Amniotic stem cell (primary cell): Measurements from ENCODE around the gene FAM81B.
"Not testable (repeated sequence)": the region's sequence is repeated elsewhere in the genome, so short reads cannot be mapped to it uniquely, and the experiment has no call there.

Experiments
- DNase-seq: peaks from one replicate; lab custom pipeline; 2025; lab: John Stamatoyannopoulos, UW

Gene FAM81B

GRCh38 chr5:95390812-95391492 lies at the start of gene FAM81B:
FAM81B (plus strand) TSS chr5:95391366; CDS start chr5:95391390, 24 bp downstream.
- DNase-seq = no peak

- DNase-seq = not testable (repeated sequence)
These were observed 49.7 kb upstream of the FAM81B start for GRCh38 chr5:95341444-95341843.

- DNase-seq = no peak
These were observed 43.6 kb upstream of the FAM81B start for GRCh38 chr5:95347506-95348120.

- DNase-seq = no peak
These were observed 40.5 kb upstream of the FAM81B start for GRCh38 chr5:95350631-95351030.

GRCh38 chr5:95352691-95353090 lies 38.5 kb upstream of the FAM81B start:
- DNase-seq = no peak

- no peak for DNase-seq
These were observed 32.8 kb upstream of the FAM81B start for GRCh38 chr5:95358320-95358719.

GRCh38 chr5:95358848-95359247 lies 32.3 kb upstream of the FAM81B start:
- no peak for DNase-seq

- not testable (repeated sequence) for DNase-seq
These were observed 30.5 kb upstream of the FAM81B start for GRCh38 chr5:95360667-95361066.

- no peak for DNase-seq
These were observed 25.7 kb upstream of the FAM81B start for GRCh38 chr5:95365302-95366095.

- no peak for DNase-seq
These were observed 21.4 kb upstream of the FAM81B start for GRCh38 chr5:95369782-95370181.

- no peak for DNase-seq
These were observed 17.1 kb upstream of the FAM81B start for GRCh38 chr5:95374061-95374460.

GRCh38 chr5:95375591-95375990 lies 15.6 kb upstream of the FAM81B start:
- DNase-seq = no peak

- no peak for DNase-seq
These were observed 12.0 kb upstream of the FAM81B start for GRCh38 chr5:95379133-95379532.

GRCh38 chr5:95380103-95380628 lies 11.0 kb upstream of the FAM81B start:
- no peak for DNase-seq

GRCh38 chr5:95382801-95383200 lies 8.4 kb upstream of the FAM81B start:
- no peak for DNase-seq

- no peak for DNase-seq
These were observed 6.5 kb upstream of the FAM81B start for GRCh38 chr5:95384485-95385213.

GRCh38 chr5:95385334-95385733 lies 5.8 kb upstream of the FAM81B start:
- no peak for DNase-seq

- not testable (repeated sequence) for DNase-seq
These were observed 799 bp downstream of the FAM81B start for GRCh38 chr5:95391965-95392364.

- no peak for DNase-seq
These were observed 1.5 kb downstream of the FAM81B start for GRCh38 chr5:95392593-95393182.

GRCh38 chr5:95393279-95393678 lies 2.1 kb downstream of the FAM81B start:
- no peak for DNase-seq

- no peak for DNase-seq
These were observed 7.8 kb downstream of the FAM81B start for GRCh38 chr5:95398989-95399388.

- DNase-seq = no peak
These were observed 10.5 kb downstream of the FAM81B start for GRCh38 chr5:95401626-95402025.
